Mononuclear cell (primary cell): ENCODE results near the gene FRS2. TPM values are rescaled to one million over a fixed set of nuclear protein-coding genes. Genes with fewer than 3 reads are reported as not detected.

Experiments
- H3K27me3 ChIP-seq: 2 replicates; pipeline ENCODE4 v1.6.0; 2011; ENCODE audit warnings: low read length, control low read depth; ENCODE audit not compliant: insufficient read depth
- H3K4me1 ChIP-seq: 2 replicates; pipeline ENCODE4 v1.5.1; 2011; ENCODE audit warnings: mild to moderate bottlenecking, low read length, control low read depth; ENCODE audit not compliant: insufficient read depth
- H3K4me3 ChIP-seq: 2 replicates; pipeline ENCODE4 v1.5.1; 2011; ENCODE audit warnings: mild to moderate bottlenecking, low read length, moderate library complexity
- H3K9me3 ChIP-seq: 2 replicates; pipeline ENCODE4 v1.5.1; 2011; ENCODE audit warnings: low read depth, mild to moderate bottlenecking, control low read depth, low read length
- total RNA-seq: library from RNA; depleted of rRNA; stranded (reverse); fragments of >200 nt; gene quantifications from one replicate; pipeline ENCODE4 v1.2.3, GENCODE V29; 2012

FRS2 gene
- total RNA-seq, 1 donor, result 82.3 TPM

GRCh38 chr12:69623970-69624369 lies 153.8 kb downstream of the FRS2 start:
- Histone ChIP-seq H3K9me3 (no peaks in the 10 kb centered on the region), H3K4me1 (no peaks in the 10 kb centered on the region), H3K27me3 (no peaks in the 10 kb centered on the region), H3K4me3 (no peak overlapping the region)

- Histone ChIP-seq H3K9me3 (no peaks in the 10 kb centered on the region), H3K4me1 (no peaks in the 10 kb centered on the region), H3K27me3 (no peaks in the 10 kb centered on the region), H3K4me3 (no peak overlapping the region)
Measured at GRCh38 chr12:69627501-69627900, 157.3 kb downstream of the FRS2 start.

Other genes with a start within 250 kb of the FRS2 start
- gene CPSF6, start 230.8 kb upstream of the FRS2 start, total RNA-seq, result 62.9 TPM
- gene LYZ, start 122.0 kb upstream of the FRS2 start, total RNA-seq, result 5,492 TPM
- 32.3 TPM for gene YEATS4, start 110.6 kb upstream of the FRS2 start, total RNA-seq
- gene CCT2, start 115.1 kb downstream of the FRS2 start, total RNA-seq, result 126 TPM
- not detected for gene LRRC10, start 140.5 kb downstream of the FRS2 start, total RNA-seq
- 0.31 TPM for gene BEST3, start 228.9 kb downstream of the FRS2 start, total RNA-seq